ENCODE measurements around the gene RPS15. TPM values are rescaled to one million over a fixed set of nuclear protein-coding genes. Genes with fewer than 3 reads are reported as not detected.

Gene RPS15
- total RNA-seq, 1 experiment from 2014 or later: 1,189 TPM

- peak; percentile 89 for DNase-seq (ENCODE audit: extremely low read depth, low read depth)
Observed at GRCh38 chr19:1478934-1479707, 40.9 kb downstream of the RPS15 start, which contains the start of gene C19orf25. TSS of gene C19orf25 (minus strand) at chr19:1479215. CDS start at chr19:1478903, 312 bp downstream.

- no peak for DNase-seq (ENCODE audit: extremely low read depth, low read depth)
Observed at GRCh38 chr19:1481224-1481892, 43.2 kb downstream of the RPS15 start.

GRCh38 chr19:1481893-1482360 is 43.7 kb downstream of the RPS15 start:
- no peak for DNase-seq (ENCODE audit: extremely low read depth, low read depth)

GRCh38 chr19:1482361-1483130 is 44.4 kb downstream of the RPS15 start:
- DNase-seq (ENCODE audit: extremely low read depth, low read depth): no peak

- no peak for DNase-seq (ENCODE audit: extremely low read depth, low read depth)
Observed at GRCh38 chr19:1483131-1483978, 45.2 kb downstream of the RPS15 start.

GRCh38 chr19:1483979-1484428 is 45.8 kb downstream of the RPS15 start:
- no peak for DNase-seq (ENCODE audit: extremely low read depth, low read depth)

- DNase-seq (ENCODE audit: extremely low read depth, low read depth): no peak
Observed at GRCh38 chr19:1486720-1487575, 48.8 kb downstream of the RPS15 start.

- DNase-seq (ENCODE audit: extremely low read depth, low read depth): no peak
Observed at GRCh38 chr19:1487576-1488281, 49.5 kb downstream of the RPS15 start.

GRCh38 chr19:1488282-1488601 is 50.0 kb downstream of the RPS15 start:
- no peak for DNase-seq (ENCODE audit: extremely low read depth, low read depth)

GRCh38 chr19:1489463-1490310 is 51.5 kb downstream of the RPS15 start:
- DNase-seq (ENCODE audit: extremely low read depth, low read depth): no peak

Other genes starting within 250 kb of the RPS15 start
- gene STK11, start 232.6 kb upstream of the RPS15 start, total RNA-seq (2014; rRNA removed; shearing (Covaris generic)): 25.5 and 28.7 TPM in 2 replicates
- 1.8 and 3.1 TPM in 2 replicates for gene CBARP, start 200.4 kb upstream of the RPS15 start, total RNA-seq (2014; rRNA removed; shearing (Covaris generic))
- 37.2 and 37.8 TPM in 2 replicates for gene ATP5F1D, start 196.6 kb upstream of the RPS15 start, total RNA-seq (2014; rRNA removed; shearing (Covaris generic))
- 16.5 and 21.4 TPM in 2 replicates for gene MIDN, start 189.8 kb upstream of the RPS15 start, total RNA-seq (2014; rRNA removed; shearing (Covaris generic))
- 134 and 148 TPM in 2 replicates for gene CIRBP, start 169.1 kb upstream of the RPS15 start, total RNA-seq (2014; rRNA removed; shearing (Covaris generic))
- 42.7 and 59.3 TPM in 2 replicates for gene FAM174C, start 162.9 kb upstream of the RPS15 start, total RNA-seq (2014; rRNA removed; shearing (Covaris generic))
- gene EFNA2, start 152.5 kb upstream of the RPS15 start, total RNA-seq (2014; rRNA removed; shearing (Covaris generic)): 0.62 TPM in 1 of 2 replicates, not detected in the other
- gene NDUFS7, start 54.5 kb upstream of the RPS15 start, total RNA-seq (2014; rRNA removed; shearing (Covaris generic)): 52.3 and 78.2 TPM in 2 replicates
- 9.7 and 10.3 TPM in 2 replicates for gene GAMT, start 36.9 kb upstream of the RPS15 start, total RNA-seq (2014; rRNA removed; shearing (Covaris generic))
- gene DAZAP1, start 30.8 kb upstream of the RPS15 start, total RNA-seq (2014; rRNA removed; shearing (Covaris generic)): 101 and 122 TPM in 2 replicates
- gene APC2, start 11.7 kb downstream of the RPS15 start, total RNA-seq (2014; rRNA removed; shearing (Covaris generic)): 0.02 TPM in 1 of 2 replicates, not detected in the other
- gene C19orf25, start 40.8 kb downstream of the RPS15 start, total RNA-seq (2014; rRNA removed; shearing (Covaris generic)): 21.0 and 28.9 TPM in 2 replicates
- gene PCSK4, start 52.0 kb downstream of the RPS15 start, total RNA-seq (2014; rRNA removed; shearing (Covaris generic)): 0.79 and 2.7 TPM in 2 replicates
- gene REEP6, start 52.8 kb downstream of the RPS15 start, total RNA-seq (2014; rRNA removed; shearing (Covaris generic)): 0.79 and 0.92 TPM in 2 replicates
- gene ADAMTSL5, start 74.6 kb downstream of the RPS15 start, total RNA-seq (2014; rRNA removed; shearing (Covaris generic)): 0.57 and 1.0 TPM in 2 replicates
- 0.05 TPM in 1 of 2 replicates, not detected in the other for gene PLK5, start 85.7 kb downstream of the RPS15 start, total RNA-seq (2014; rRNA removed; shearing (Covaris generic))
- gene MEX3D, start 129.9 kb downstream of the RPS15 start, total RNA-seq (2014; rRNA removed; shearing (Covaris generic)): 11.5 and 16.9 TPM in 2 replicates
- gene MBD3, start 154.5 kb downstream of the RPS15 start, total RNA-seq (2014; rRNA removed; shearing (Covaris generic)): 70.8 and 77.2 TPM in 2 replicates
- gene UQCR11, start 167.1 kb downstream of the RPS15 start, total RNA-seq (2014; rRNA removed; shearing (Covaris generic)): 83.7 and 102 TPM in 2 replicates
- 44.8 and 50.1 TPM in 2 replicates for gene TCF3, start 214.2 kb downstream of the RPS15 start, total RNA-seq (2014; rRNA removed; shearing (Covaris generic))